CD4-positive, alpha-beta T cell treated with Interleukin-6 at 100 ng/mL for 8 hours (primary cell): ENCODE measurements around the gene EIF2AK3.
"Not testable (repeated sequence)": the region's sequence is repeated elsewhere in the genome, so short reads cannot be mapped to it uniquely, and the experiment has no call there.

ENCODE experiments used
- DNase-seq: peaks from one replicate; pipeline ENCODE4 v3.0.0-alpha.2; 2020; ENCODE audit warnings: mixed read lengths, low spot score

Gene EIF2AK3

DNA sequence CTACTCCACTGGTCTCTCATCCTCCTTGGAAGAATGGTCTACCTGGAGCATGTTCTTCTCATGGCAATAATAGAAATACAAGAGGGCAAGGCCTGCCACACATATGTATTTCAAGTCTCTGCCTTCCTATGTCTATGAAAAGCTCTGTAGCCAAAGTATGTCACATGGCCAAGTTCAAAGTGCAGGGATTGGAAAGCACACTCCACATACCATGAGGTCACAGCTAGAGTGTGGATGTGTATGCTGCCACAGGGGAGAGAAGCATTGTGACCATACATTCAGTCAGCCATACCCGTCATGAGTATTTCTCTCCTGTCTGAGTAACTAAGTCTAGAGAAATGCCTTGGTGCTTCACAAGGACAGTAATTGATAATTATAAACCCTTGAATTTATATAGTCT, 8.8 kb upstream of the EIF2AK3 start:
- DNase-seq, result no peak

DNA sequence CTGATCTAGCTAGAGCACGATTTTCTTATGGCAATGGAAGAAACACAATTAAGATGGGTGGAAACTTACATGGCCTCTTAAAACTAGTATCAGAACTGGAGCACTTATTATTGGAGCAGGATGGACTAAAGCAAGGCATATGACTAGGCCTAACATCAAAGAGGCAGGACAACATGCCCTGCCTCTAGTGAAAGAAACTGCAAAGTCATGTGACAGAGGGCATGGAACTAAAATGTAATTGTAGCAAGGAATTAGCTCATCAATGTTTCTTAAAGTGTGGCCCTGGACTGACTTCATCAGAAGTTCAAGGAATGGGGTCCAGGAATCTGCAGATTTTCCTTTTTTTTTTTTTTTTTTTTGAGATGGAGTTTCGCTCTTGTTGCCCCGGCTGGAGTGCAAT, 5.3 kb upstream of the EIF2AK3 start:
- no peak for DNase-seq

DNA sequence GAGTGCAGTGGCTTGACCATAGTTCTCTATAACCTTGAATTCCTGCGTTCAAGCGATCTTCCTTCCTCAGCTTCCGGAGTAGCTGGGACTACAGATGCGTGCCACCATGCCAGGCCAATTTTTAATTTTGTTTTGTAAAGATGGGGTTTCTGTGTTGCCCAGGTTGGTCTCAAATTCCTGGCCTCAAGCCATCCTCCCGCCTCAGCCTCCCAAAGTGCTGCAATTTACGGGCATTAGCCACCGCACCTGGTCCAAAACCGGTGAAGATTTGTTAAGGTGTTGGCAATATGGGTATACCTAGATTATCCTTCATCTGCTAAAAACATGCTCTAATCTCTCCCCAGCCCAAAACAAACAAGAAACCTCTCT, 1.3 kb upstream of the EIF2AK3 start:
- no peak for DNase-seq

DNA sequence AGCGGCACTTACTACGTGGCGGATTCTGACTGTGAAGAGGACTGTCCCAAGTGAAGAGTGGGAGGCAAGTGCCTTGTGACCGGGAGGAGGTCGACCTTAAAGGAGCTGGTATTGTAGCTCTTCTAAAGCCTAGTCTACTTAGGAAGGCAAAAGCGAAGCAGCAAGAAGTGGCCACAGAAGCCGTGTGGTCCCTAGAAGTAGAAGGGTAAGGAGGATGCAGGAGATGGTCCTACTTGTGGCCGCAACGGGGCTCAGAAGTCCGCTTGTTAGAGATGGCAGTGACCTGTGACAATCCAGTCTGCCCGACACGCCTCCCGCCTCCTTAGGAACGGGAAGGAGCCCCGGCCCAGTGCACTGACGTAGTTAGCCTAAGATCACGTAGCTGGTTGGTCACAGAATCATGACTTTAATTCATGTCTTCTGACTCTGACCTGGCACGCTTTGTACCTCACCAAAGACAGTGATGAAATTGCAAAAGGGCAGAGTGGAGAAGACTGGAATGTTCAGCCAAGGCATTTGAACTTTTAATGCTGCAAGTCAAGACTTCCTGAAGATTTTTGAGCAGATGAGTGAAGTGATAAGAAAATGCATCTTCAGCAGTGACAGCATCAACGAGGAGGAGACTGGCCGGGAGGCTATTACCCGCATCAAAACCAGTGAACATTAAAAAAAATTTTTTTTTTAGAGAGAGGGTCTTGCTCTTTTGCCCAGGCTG, 749 bp upstream of the EIF2AK3 start:
- peak; percentile 68 for DNase-seq

DNA sequence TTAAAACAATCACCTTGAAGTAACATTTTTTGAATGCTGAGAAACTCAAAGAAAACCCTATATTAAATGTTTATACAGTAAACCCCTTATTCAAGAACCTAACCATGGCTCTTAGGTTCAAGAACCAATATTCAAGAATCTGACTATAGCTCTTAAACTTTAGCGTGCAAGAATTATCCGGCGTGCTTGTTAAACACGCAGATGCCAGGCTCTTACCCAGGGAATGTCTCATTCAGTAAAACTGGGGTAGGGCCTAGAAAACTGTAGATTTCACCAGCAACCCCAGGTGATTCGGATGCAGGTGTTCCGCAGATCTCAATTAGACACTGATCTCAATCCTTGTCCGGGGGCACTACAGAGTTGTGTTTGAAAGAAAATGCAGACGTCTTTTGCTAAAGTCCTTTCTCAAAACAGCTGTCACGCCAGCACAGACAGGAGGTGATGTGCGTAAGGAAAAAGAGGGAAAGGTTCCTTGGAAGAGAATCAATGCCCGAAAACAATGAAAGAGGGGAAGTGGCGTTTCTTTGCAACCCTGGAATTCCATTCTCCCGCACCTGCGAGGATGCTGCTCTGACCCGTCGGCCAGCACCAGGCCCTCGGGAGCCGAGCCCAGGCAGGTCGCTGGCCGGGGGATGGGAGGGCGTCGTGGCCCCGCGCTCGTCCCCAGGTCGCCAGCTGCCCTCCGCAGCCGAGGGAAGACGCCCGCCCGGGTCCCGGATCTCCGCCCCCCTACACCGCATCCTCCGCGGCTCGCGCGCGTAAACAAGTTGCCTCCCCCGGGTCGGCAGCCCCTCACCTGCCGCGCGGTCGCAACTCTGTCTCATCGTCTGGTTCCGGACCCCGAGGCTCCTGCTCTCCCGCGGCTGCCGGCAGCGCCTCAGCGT, 851 bp downstream of the EIF2AK3 start:
- peak; percentile 44 for DNase-seq

DNA sequence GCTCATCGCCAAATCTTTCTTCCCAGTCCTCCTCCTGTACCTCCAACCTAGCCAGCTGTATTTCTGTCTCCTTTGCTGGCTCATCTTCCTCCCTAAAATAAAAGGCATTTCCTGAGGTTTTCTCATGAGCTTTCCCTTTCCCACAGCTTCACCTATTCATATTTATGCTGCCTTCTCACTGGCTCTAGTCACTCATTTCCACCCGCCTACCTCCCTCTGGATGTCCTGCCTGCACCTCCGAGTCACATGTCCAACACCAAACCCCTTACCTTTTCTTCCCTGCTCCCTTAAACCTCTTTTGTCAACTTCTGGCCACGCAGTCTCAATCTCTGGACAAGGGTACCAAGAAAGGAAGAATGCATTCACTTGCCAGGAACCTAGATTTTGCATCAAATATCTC, 2.8 kb downstream of the EIF2AK3 start:
- DNase-seq, result no peak

DNA sequence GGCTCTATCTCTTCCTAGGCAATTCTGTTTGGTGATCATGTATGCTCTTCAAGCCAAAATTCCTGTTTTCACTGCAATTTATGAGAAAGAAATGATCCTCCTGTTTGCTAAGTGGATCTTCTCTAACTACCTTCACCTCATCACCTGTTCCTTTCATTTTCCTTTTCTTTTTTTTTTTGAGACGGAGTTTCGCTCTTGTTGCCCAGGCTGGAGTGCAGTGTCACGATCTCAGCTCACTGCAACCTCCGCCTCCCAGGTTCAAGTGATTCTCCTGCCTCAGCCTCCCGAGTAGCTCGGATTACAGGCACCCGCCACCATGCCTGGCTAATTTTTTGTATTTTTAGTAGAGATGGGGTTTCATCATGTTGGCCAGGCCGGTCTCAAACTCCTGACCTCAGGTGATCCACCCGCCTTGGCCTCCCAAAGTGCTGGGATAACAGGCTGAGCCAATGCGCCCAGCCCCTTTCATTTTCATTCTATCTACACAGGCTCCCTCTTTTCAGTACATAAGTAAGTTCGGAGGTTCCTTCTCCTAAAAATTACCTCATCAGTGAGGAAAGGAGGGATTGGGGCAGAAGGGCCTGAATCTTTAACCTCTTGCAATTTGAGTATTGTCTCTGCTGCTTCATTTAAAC, 3.3 kb downstream of the EIF2AK3 start:
- not testable (repeated sequence) for DNase-seq

DNA sequence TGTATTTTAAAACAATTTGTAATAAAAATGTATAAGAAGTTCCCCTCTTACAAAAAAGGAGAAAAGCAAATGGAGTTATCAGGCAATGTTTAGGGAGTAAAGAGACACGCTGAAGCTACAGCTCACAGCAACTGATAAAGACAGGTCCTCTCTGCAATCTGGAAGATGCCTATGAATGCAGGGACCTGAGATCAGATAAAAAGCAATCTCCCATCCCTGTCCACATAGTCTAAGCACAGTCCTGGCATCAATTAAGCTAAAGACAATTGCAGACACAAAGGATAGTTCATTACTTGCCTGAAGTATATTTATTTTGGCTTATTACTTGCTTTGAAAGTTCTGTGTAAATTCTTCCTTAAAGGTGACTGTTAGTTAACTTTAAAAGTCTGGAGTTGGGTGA, 5.0 kb downstream of the EIF2AK3 start:
- no peak for DNase-seq

DNA sequence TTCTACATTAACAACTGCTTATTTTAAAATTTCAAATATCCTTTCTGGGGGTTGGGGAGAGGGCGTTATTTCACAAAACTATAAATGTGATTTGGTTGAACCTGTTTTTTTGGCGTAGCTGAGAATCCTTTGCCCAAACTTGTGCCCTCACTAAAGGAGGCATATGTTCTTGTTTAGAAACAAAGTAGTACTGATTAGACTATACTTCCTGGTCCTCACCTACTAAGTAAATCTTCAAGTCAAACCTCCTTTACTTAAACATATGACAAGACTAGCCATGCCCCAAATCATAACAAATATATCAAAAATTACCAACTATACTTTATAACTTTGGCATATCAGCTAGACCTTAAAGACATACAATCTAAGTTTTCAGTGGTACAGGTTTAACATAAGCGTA, 5.8 kb downstream of the EIF2AK3 start:
- DNase-seq, result no peak

DNA sequence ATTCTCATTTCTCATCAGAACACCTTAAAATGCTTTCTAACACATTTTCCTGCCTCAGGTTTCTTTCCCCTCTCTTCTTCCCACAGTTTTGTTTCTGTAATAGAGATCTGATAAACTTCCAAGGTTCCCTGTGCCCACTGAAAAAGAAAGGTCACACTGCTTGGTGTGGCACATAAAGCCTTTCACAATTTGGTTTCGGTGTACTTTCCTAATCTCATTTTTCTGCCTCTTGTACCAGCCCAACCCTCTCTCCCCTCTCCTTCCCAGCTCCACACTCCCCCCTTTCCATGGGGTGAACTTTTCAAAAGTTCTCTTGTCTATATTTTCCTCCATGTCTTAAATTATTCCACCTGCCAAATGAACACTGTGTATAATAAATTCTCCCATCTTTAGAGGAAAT, 7.2 kb downstream of the EIF2AK3 start:
- no peak for DNase-seq

DNA sequence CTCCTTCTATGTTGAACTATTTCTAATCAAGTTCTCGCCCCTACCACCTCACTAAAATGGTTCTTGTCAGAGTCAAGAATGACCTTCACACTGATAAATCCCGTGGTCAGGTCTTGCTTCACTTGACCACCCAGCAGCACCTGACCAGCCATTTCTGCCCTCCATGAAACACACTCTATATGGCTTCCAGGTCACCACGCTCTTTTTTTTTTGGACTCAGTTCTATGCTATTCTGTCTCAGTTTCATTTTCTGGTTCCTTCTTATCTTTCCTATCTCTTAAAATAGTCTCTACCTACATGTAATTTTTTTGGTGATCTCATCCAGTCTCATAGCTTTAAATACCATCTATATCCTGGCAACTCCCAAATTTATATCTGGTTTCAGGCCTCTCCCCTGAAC, 11.4 kb downstream of the EIF2AK3 start:
- no peak for DNase-seq

DNA sequence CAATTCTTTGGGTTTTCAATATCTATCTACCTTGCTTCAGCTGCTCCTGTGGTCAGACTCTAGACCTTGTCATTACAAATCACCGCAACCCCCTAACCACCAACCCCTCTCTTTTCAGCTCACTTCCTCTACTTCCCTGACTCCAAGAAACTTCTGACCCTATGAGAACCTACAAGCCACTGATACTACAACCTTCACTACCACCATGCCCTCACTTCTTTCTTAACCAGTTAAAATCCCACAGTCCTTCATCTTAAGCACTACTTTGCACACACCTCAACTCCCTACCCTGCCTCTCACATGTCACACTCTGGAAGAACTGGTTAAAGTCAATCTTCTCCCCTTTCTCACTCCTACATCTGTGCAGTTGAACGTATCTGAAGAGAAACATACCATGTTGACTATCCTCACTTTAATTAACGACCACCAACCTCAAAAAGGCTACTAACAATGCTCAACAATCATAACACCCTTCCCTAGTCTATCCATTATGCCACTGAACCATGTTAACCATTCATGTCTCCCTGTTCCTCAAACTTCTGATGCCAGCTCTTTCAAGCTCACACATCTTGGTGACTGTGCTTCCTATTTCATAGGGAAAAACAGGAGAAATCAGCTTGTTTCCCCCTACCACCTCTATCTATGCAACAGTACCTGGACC, 12.6 kb downstream of the EIF2AK3 start:
- DNase-seq, result no peak

DNA sequence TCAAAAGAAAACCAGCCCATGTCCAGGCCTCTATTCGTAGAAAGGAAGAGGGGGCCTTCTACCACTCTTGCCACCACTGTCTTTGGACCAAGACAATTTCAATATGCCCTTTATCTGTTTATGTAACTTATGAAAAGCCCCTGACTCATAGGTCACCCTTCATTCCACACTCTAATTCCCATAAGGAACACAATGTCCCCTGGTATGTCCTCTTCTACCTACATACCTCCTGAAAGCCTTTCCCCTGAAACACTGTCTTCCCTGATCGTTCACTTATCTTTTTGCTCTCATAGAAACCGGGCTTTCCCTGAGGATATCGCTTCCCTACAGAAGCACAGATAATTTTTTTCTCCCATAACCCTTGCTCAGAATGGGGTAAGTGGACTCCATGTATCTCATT, 13.3 kb downstream of the EIF2AK3 start:
- DNase-seq, result no peak

DNA sequence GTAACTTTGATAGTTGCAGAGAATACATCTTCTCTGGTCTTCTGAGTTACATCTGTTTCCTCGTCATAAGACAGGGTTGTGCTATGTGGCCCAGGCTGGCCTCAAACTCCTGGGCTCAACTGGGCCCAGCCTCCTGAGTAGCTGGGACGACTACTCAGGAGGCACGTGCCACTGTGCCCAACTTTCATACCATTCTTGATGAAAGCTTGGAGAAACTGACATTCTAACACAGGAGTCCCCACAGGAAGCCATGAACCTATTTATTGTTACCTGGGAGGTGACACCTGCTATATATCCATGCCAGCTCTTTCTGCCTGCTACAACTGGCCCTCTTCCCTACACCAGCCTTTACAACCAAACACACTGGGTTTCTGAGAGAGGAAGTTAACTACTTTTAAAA, 19.1 kb downstream of the EIF2AK3 start:
- no peak for DNase-seq

DNA sequence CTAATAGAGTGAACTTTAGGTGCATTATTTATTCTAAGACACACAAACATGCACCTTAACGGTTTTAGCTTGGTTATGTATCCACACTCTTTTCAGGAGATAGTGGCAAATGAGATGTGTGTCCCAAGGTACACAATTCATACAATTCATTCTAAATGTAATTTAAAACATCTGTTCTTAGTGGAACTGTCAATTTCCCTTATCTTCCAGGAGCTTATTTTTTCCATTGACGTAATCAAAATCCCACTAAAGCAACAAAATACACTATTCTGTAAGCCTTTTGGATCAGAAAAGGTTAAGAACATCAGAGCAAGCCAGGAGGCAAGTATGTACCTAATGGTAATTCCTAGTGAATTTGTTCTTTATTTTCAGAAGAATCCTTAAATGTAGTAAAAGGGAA, 19.8 kb downstream of the EIF2AK3 start:
- no peak for DNase-seq

DNA sequence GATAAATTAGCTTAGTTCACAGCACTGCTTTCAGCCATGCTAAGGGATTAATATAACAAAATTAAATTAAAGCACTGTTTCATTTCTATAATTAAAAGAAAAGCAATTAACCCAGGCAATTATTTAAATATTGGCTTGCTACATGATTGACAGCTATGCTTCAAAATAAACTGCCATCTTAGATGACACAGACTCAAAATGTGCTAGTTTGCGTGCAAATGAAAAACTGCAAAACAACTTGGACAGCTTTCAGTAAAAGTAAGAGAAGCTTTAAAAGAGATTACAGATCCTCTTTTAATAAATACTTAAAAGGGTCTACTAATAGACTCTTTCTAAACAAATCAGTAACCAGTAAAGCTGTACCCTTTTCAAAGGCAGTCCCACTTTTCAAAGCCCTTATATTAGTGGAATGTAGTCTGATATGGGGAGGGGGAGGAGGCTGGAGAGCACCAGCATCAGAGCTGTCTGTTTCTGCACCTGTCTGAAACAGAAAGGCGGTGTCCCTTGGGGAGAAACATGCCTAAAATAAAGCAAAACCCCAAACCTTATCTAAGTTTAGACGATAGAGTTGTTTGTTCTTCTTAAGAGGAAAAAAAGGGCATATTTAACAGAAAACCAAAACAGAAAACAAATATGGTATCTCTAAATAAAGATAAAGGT, 20.8 kb downstream of the EIF2AK3 start:
- DNase-seq, result no peak

DNA sequence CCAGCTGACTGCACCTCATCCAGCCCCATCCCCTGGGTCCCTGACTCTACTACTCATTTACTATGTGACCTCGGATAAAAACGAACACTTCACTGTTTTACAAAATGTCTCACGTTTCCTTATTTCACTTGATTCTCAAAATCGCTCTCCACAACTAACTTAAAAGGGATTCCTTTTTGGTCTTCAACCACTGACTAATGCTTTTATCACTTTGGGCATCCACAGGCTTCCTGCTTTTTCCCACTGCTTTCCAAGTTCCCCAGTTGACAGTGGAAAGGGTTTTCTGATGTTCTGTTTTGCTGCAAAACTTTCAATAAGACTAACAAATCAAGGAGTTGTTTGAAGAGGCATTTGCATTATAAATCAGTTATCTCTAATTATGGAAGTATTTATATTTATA, 24.1 kb downstream of the EIF2AK3 start:
- no peak for DNase-seq

DNA sequence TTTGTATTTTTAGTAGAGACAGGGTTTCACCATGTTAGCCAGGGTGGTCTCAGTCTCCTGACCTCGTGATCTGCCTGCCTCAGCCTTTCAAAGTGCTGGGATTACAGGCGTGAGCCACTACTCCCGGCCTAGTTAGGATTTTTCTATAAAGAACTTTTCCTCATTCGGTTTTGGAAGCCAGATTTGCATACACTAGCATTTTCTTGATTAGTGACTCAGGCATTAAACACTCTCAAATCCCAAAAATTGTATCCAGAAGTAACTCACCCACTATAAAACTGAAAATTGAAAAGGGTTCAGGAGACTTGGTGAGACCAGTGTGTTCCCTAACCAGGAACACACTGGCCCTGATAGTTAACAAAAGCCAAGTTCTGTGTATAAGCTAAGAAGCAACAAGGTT, 25.2 kb downstream of the EIF2AK3 start:
- DNase-seq, result no peak

DNA sequence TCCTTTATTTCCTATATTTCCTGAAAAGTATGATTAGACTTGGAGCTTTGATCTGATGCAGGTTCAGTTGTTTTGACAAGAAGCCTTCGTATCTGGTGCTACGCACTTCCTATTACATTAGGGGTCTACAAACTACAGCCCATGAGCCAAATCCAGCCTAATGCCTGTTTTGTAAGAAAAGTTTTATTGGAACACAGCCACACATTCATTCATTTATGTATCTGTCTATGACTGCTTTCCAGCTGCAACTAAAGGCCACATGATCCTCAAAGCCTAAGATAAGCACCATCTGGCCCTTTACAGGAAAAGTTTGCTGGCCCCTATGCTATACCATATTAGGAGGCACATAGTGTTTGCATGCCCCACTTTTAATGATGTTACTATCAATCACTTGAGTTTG, 26.0 kb downstream of the EIF2AK3 start:
- no peak for DNase-seq

DNA sequence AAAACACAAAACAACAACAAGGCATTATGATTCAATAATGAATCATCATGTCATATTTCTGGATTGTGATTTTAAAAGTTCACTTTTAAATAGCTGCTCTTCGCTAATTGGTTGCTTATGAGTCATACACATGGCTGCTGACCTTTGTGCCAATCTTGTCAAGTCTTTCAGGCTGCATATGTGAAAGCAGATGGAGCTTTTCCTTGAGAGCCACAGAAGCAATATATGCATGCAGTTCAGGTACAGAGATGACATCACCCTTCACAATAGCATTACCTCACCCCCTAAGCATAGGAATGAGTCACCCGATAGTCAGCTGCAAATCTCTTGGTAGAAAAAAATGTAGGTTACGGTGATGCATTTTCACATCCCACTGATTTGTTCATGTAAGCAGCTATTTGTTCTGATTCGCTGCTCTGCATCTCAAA, 27.2 kb downstream of the EIF2AK3 start:
- DNase-seq, result peak; percentile 67

DNA sequence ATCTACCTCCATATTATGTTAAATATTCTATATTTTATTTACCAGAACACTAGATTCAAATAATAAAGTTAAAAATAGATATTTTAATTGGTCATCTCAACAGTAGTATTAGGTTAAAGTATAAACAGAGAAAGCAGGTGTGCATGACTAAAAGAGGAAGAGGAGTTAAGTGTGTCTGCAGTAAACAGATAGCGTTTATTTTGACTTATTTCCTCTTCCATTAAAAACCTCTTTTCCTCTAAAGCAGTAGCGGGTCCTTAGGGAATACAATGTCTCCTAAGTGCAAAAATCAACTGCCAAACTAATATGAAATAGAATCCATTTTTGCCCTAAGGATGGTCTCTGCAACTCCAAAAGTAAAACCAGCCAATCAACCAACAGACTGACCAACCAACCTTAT, 27.7 kb downstream of the EIF2AK3 start:
- no peak for DNase-seq

DNA sequence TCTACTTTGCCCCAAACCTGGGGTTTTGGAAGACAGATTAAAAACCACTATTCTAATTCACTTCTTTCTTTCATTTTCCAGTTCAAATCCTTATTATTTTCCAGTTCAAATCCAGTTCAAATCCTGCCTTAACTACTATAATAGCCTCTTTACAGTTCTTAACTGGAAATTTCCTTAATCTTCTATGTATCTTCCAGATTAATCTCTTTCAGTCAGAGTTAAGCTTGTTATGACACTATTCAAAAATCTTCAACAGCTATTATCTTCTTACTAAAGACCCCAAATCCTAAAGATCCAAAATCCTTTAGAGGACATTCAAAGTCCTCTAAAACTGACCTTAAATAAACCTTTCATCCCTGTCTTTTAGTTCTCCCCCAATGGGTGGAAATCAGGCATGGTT, 30.1 kb downstream of the EIF2AK3 start:
- DNase-seq, result no peak
